Left ventricle myocardium inferior (tissue), 1 donor: ENCODE data around the gene ITGBL1. TPM values are rescaled to one million over a fixed set of nuclear protein-coding genes. Genes with fewer than 3 reads are reported as not detected.
"Not testable (repeated sequence)": the region's sequence is repeated elsewhere in the genome, so short reads cannot be mapped to it uniquely, and the experiment has no call there.

Experiments used
- DNase-seq: peaks from one replicate; pipeline ENCODE4 v3.0.0-alpha.2; 2020
- H3K27ac ChIP-seq: fragments of 200-600 bp; replicated peaks from 2 replicates; pipeline ENCODE4 v1.8.0; 2021
- H3K27me3 ChIP-seq: fragments of 200-600 bp; 2 replicates; pipeline ENCODE4 v1.8.0; 2021; ENCODE audit warnings: low read depth
- H3K36me3 ChIP-seq: fragments of 200-600 bp; 2 replicates; pipeline ENCODE4 v1.8.0; 2021
- H3K4me1 ChIP-seq: fragments of 200-600 bp; 2 replicates; pipeline ENCODE4 v1.8.0; 2021
- H3K4me3 ChIP-seq: fragments of 200-600 bp; 2 replicates; pipeline ENCODE4 v1.8.0; 2021; ENCODE audit warnings: mild to moderate bottlenecking, moderate library complexity
- H3K9me3 ChIP-seq: fragments of 200-600 bp; replicated peaks from 2 replicates; pipeline ENCODE4 v1.8.0; 2021
- CTCF ChIP-seq: fragments of 200-600 bp; IDR thresholded peaks from 2 replicates; pipeline ENCODE4 v1.8.0; 2021; ENCODE audit warnings: antibody characterized with exemption, mild to moderate bottlenecking, borderline replicate concordance
- intact Hi-C: fragments of 100-400 bp; cut with micrococcal nuclease; formaldehyde crosslinking; loops from one replicate; pipeline ENCODE4 v1.11.0; 2022
- total RNA-seq: library from RNA; stranded (reverse); fragmentation: NEBNext Ultra II Directional; extraction: Animal tissue kit (Norgen Biotek cat#: 25700); gene quantifications from one replicate; pipeline ENCODE4 v1.2.1, GENCODE V29; 2021
- donor health status: DM: no; HTN: yes; CAD: no; lungs with severe emphysema.

The ITGBL1 gene
- total RNA-seq, 1 donor from 2014 or later = 2.2 TPM

GRCh38 chr13:101530293-101530692 is 77.8 kb downstream of the ITGBL1 start:
- no peak overlapping the region for H3K27ac ChIP-seq
- H3K4me3 ChIP-seq = no peak overlapping the region
- no peak for TF ChIP-seq CTCF
- H3K9me3 ChIP-seq = no peaks in the 10 kb centered on the region
- H3K4me1 ChIP-seq = no peaks in the 10 kb centered on the region
- DNase-seq = no peak
- H3K27me3 ChIP-seq = no peaks in the 10 kb centered on the region
- H3K36me3 ChIP-seq = no peaks in the 10 kb centered on the region
- intact Hi-C loops = no loop called here

DNA sequence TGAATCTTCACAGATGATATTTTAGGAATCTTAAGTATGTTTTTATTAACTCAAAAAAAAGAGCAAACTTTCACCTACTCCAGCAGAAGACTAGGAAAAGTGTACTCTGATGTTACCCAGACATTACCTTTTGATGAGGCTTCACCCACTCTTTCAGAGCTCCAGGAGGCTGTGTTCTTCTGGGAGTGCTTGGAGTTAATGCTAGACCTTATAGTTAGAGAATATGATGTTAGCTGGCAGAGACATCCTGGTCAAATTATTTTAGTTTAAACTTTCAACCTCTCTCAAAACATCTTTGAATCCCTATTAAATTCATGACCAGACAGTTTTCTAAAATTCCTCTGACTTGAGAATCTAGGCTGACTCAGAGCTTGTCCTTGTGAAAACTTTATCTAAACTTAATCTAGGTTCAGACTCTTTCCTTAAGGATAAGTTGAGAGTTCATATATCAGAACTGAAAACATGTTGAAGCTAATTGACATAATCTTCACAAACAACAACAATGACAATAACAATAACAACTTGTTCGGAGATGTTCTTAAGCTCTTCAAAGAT is 82.8 kb downstream of the ITGBL1 start:
- TF ChIP-seq CTCF = no peak
- Histone ChIP-seq H3K4me3 (no peak overlapping the region), H3K36me3 (no peaks in the 10 kb centered on the region), H3K27ac (no peak overlapping the region), H3K9me3 (peaks cover 2% of the 10 kb centered on the region), H3K4me1 (no peaks in the 10 kb centered on the region), H3K27me3 (no peaks in the 10 kb centered on the region)
- DNase-seq = no peak
- intact Hi-C loops = no loop called here

- Histone ChIP-seq H3K27me3 (no peaks in the 10 kb centered on the region), H3K4me3 (no peak overlapping the region), H3K4me1 (no peaks in the 10 kb centered on the region), H3K36me3 (no peaks in the 10 kb centered on the region), H3K9me3 (peaks cover 4% of the 10 kb centered on the region), H3K27ac (peak overlapping the region; percentile 11)
- intact Hi-C loops = no loop called here
- no peak for TF ChIP-seq CTCF
- no peak for DNase-seq
Observed at GRCh38 chr13:101536079-101536478, 83.6 kb downstream of the ITGBL1 start.

DNA sequence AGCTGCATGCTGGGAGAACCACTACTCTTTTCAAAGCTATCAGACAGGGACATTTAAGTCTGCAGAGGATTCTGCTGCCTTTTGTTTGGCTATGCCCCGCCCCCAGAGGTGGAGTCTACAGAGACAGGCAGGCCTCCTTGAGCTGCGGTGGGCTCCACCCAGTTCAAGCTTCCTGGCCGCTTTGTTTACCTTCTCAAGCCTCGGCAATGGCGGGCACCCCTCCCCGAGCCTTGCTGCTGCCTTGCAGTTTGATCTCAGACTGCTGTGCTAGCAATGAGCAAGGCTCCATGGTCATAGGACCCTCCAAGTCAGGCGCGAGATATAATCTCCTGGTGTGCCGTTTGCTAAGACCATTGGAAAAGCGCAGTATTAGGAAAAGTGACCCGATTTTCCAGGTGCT is 92.1 kb downstream of the ITGBL1 start:
- H3K36me3 ChIP-seq, H3K9me3 ChIP-seq, H3K27ac ChIP-seq, H3K4me1 ChIP-seq, H3K27me3 ChIP-seq, H3K4me3 ChIP-seq, intact Hi-C loops, DNase-seq: not testable (repeated sequence)

GRCh38 chr13:101544979-101545378 is 92.5 kb downstream of the ITGBL1 start:
- intact Hi-C loops = no loop called here
- Histone ChIP-seq H3K36me3 (no peaks in the 10 kb centered on the region), H3K9me3 (peaks cover 4% of the 10 kb centered on the region), H3K4me1 (peaks cover 8% of the 10 kb centered on the region), H3K27me3 (no peaks in the 10 kb centered on the region), H3K4me3 (no peak overlapping the region), H3K27ac (no peak overlapping the region)
- no peak for TF ChIP-seq CTCF
- no peak for DNase-seq

DNA sequence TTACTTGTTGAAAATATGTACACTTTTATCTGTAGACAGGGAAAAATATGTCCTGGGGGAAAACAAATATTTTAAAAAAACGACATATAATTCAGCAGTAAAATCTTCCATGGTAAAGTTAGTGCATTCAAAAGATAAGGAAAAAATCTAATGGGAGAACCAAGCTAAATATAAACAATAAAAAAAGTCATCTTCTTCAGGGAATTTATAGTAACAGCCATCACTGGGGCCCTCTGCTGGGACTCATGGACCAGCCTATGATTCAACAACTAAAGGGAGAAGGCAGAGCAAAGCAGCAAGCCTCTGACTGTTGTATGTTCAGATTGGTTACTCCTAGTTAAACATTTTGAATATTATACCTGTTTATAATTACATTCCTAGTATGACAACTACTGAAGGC is 93.0 kb downstream of the ITGBL1 start:
- Histone ChIP-seq H3K9me3 (peaks cover under 1% of the 10 kb centered on the region), H3K27me3 (no peaks in the 10 kb centered on the region), H3K36me3 (no peaks in the 10 kb centered on the region), H3K4me1 (peaks cover 8% of the 10 kb centered on the region), H3K4me3 (no peak overlapping the region), H3K27ac (no peak overlapping the region)
- TF ChIP-seq CTCF = peak; percentile 45
- DNase-seq = no peak
- intact Hi-C loops = no loop called here
